Measurements from ENCODE around the gene PKDCC. TPM values are rescaled to one million over a fixed set of nuclear protein-coding genes. Genes with fewer than 3 reads are reported as not detected.

Gene PKDCC
- polyA plus RNA-seq, 1 donor (not counting 4 experiments of a cell fraction or from before 2014, with no cell fraction given), result not detected

DNA sequence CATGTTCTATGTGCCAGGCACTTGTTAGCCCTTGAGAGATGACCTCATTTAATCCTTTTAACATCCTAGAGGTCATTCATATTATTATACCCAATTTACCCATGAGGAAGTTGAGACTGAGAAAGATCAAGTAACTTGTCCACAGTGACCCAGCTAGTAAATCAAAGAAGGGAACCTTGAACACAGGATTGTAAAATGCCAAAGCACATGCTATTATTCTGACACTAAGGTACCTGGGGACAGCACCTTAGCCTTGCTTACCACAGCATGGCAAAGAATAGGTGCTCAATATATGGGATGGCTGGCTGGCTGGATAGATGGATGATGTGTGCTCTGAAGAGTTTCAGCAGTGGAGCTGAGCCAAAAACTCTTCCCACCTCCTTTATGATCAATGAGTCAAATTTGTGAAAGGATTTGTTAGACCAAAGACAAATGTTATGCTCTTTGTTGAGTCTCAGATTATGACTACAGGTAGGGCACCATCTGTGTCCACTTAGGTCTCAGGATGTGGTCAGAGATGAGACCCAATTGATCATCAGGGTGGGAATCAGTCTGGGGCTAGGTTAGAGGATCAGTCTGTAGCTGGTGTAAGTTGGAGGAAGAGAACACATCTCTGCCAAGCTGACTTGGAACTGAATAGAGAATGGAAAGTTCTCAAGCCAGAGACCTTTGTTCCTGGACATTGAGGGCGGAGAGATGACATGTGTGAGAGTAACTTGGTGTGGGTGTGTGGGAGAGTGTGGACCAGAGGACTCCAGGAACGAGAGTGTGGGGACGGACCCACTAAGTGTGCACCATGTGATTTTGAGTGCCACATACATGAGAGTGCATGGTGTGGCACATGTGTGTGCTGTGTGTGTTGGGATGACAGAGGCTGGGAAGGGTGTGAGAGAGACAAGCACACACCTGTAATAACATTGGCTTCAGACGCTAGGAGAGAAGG lies 16.3 kb upstream of the PKDCC start:
- H3K27ac ChIP-seq (ENCODE audit: control insufficient read depth, insufficient read depth, low read length), result no peak overlapping the region
- H3K4me2 ChIP-seq (ENCODE audit: control insufficient read depth, extremely low read depth, insufficient read depth, low read depth, low read length), result no peak overlapping the region
- no peak overlapping the region for H2AFZ ChIP-seq (ENCODE audit: control insufficient read depth, low read length)
- H3K4me1 ChIP-seq (ENCODE audit: control insufficient read depth, extremely low read depth, insufficient read depth, low read length), result no peaks in the 10 kb centered on the region
- H3K9me1 ChIP-seq (ENCODE audit: control insufficient read depth, extremely low read depth, insufficient read depth, low read length), result no peaks in the 10 kb centered on the region
- TF ChIP-seq, protein P1, sequence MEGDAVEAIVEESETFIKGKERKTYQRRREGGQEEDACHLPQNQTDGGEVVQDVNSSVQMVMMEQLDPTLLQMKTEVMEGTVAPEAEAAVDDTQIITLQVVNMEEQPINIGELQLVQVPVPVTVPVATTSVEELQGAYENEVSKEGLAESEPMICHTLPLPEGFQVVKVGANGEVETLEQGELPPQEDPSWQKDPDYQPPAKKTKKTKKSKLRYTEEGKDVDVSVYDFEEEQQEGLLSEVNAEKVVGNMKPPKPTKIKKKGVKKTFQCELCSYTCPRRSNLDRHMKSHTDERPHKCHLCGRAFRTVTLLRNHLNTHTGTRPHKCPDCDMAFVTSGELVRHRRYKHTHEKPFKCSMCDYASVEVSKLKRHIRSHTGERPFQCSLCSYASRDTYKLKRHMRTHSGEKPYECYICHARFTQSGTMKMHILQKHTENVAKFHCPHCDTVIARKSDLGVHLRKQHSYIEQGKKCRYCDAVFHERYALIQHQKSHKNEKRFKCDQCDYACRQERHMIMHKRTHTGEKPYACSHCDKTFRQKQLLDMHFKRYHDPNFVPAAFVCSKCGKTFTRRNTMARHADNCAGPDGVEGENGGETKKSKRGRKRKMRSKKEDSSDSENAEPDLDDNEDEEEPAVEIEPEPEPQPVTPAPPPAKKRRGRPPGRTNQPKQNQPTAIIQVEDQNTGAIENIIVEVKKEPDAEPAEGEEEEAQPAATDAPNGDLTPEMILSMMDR (optimal IDR thresholded peaks at IDR 0.05 in 1 of 3, IDR thresholded peaks at IDR 0.05 in 1 of 3, conservative IDR thresholded peaks at IDR 0.05 in 1 of 3; ENCODE audit: extremely low read depth in 1 of 3, insufficient read depth in 2 of 3, low read length in 3 of 3), result no peak
- TF ChIP-seq EZH2 (IDR thresholded peaks at IDR 0.05; ENCODE audit: low read length), result no peak
- FAIRE-seq (no peak), DNase-seq (ENCODE audit: low read depth, low spot score) (no peak)
- H3K27me3 ChIP-seq (ENCODE audit: control insufficient read depth, extremely low read depth, insufficient read depth, low read length), result peaks cover 13% of the 10 kb centered on the region
- no peaks in the 10 kb centered on the region for H3K9me3 ChIP-seq (ENCODE audit: control insufficient read depth, low read depth, low read length)
- dilution Hi-C loops (cut with MboI; ENCODE audit: extremely low pct_ligation_motif_present, low sequenced_read_pairs), result no loop called here
- H3K9ac ChIP-seq (ENCODE audit: control insufficient read depth, extremely low read depth, insufficient read depth, low read length), result no peak overlapping the region
- H3K79me2 ChIP-seq (ENCODE audit: control insufficient read depth, insufficient read depth, low read length), result no peaks in the 10 kb centered on the region
- H4K20me1 ChIP-seq (ENCODE audit: control insufficient read depth, extremely low read depth, insufficient read depth, low read length), result no peaks in the 10 kb centered on the region
- no peaks in the 10 kb centered on the region for H3K36me3 ChIP-seq (ENCODE audit: control insufficient read depth in 2 of 2, extremely low read depth in 1 of 2, insufficient read depth in 2 of 2, low read length in 2 of 2)
- no peak overlapping the region for H3K4me3 ChIP-seq (ENCODE audit: control insufficient read depth in 2 of 3, extremely low read depth in 1 of 3, insufficient read depth in 2 of 3, low read depth in 1 of 3, low read length in 3 of 3)

DNA sequence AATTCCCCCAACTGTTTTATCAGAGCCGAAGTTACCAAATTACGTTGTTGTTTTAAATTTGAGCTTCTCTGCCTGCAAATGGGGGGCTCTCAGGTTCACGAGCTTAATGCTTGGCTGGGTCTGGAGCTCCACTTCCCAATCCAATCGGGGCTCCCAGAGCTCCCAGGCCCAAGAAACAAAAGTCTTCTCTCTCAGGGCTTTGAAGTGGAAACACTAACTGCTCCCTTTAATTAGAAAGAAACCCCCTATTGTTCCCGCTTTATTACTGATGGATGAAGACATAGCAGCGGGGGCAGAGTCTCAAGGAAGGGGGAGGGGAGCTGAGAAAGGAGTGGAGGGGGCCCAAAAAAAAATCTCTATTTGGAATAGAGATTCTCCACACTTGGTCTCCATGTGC lies 15.6 kb upstream of the PKDCC start:
- Histone ChIP-seq H3K4me2 (ENCODE audit: control insufficient read depth, extremely low read depth, insufficient read depth, low read depth, low read length) (no peak overlapping the region), H3K79me2 (ENCODE audit: control insufficient read depth, insufficient read depth, low read length) (no peaks in the 10 kb centered on the region), H3K4me3 (ENCODE audit: control insufficient read depth in 2 of 3, extremely low read depth in 1 of 3, insufficient read depth in 2 of 3, low read depth in 1 of 3, low read length in 3 of 3) (no peak overlapping the region), H3K9me3 (ENCODE audit: control insufficient read depth, low read depth, low read length) (no peaks in the 10 kb centered on the region), H3K36me3 (ENCODE audit: control insufficient read depth in 2 of 2, extremely low read depth in 1 of 2, insufficient read depth in 2 of 2, low read length in 2 of 2) (no peaks in the 10 kb centered on the region), H3K4me1 (ENCODE audit: control insufficient read depth, extremely low read depth, insufficient read depth, low read length) (no peaks in the 10 kb centered on the region), H3K9me1 (ENCODE audit: control insufficient read depth, extremely low read depth, insufficient read depth, low read length) (no peaks in the 10 kb centered on the region), H3K27ac (ENCODE audit: control insufficient read depth, insufficient read depth, low read length) (no peak overlapping the region), H4K20me1 (ENCODE audit: control insufficient read depth, extremely low read depth, insufficient read depth, low read length) (no peaks in the 10 kb centered on the region), H2AFZ (ENCODE audit: control insufficient read depth, low read length) (no peak overlapping the region), H3K9ac (ENCODE audit: control insufficient read depth, extremely low read depth, insufficient read depth, low read length) (no peak overlapping the region), H3K27me3 (ENCODE audit: control insufficient read depth, extremely low read depth, insufficient read depth, low read length) (peaks cover 13% of the 10 kb centered on the region)
- DNase-seq (ENCODE audit: low read depth, low spot score), result no peak
- FAIRE-seq, result no peak
- TF ChIP-seq EZH2 (IDR thresholded peaks at IDR 0.05; ENCODE audit: low read length), result no peak
- TF ChIP-seq, protein P1 (optimal IDR thresholded peaks at IDR 0.05 in 1 of 3, IDR thresholded peaks at IDR 0.05 in 1 of 3, conservative IDR thresholded peaks at IDR 0.05 in 1 of 3; ENCODE audit: extremely low read depth in 1 of 3, insufficient read depth in 2 of 3, low read length in 3 of 3), result no peak
- dilution Hi-C loops (cut with MboI; ENCODE audit: extremely low pct_ligation_motif_present, low sequenced_read_pairs), result no loop called here

All from keratinocyte (primary cell).